Measurements from ENCODE around the gene TMEM178B.

DNA sequence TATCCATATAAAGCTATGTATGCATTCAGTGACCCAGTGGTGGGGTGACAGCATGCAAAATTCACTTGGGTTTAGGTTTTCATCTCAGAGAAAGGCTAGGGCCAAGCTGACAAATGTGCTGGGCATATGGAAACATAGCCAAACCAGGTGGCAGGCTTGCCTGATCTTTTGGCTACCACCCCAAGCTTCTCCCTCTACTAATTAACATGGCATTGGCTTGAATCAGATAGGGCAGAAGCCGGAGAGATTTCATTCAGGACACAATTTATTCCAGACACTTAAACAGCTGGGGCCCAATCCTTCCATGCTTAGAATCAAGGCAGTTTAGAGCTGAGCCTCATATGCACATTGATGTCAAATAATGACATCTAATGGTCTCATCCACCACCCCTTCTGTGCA, 381.9 kb downstream of the TMEM178B start:
- TF ChIP-seq, protein P1, sequence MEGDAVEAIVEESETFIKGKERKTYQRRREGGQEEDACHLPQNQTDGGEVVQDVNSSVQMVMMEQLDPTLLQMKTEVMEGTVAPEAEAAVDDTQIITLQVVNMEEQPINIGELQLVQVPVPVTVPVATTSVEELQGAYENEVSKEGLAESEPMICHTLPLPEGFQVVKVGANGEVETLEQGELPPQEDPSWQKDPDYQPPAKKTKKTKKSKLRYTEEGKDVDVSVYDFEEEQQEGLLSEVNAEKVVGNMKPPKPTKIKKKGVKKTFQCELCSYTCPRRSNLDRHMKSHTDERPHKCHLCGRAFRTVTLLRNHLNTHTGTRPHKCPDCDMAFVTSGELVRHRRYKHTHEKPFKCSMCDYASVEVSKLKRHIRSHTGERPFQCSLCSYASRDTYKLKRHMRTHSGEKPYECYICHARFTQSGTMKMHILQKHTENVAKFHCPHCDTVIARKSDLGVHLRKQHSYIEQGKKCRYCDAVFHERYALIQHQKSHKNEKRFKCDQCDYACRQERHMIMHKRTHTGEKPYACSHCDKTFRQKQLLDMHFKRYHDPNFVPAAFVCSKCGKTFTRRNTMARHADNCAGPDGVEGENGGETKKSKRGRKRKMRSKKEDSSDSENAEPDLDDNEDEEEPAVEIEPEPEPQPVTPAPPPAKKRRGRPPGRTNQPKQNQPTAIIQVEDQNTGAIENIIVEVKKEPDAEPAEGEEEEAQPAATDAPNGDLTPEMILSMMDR (IDR thresholded peaks at IDR 0.05; ENCODE audit: low read depth, low read length, poor library complexity, severe bottlenecking), result no peak
- no peak for TF ChIP-seq EZH2phosphoT487 (IDR thresholded peaks at IDR 0.05; ENCODE audit: borderline replicate concordance, low read length)

All from DOHH2 (cell line).